ENCODE data around the gene TJP2.

DNA sequence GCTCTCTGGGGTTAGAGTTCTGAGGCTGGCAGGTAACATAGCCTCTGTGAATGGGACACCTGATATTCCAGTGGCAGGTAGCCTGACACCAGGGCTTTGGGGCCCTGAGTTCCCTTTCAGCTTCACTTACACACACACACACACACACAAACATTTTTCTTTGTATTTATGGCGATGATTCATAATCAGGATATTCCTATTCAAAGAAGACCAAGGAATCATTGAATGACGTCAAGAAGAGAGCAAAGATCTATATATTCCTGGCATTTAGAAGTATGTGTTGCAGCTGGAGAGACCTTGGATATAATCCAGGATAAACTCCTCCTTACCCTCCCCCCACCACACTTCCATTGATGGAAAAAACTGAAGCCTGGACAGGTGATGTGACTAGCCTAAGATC, 143.0 kb downstream of the TJP2 start:
- TF ChIP-seq, protein P1, sequence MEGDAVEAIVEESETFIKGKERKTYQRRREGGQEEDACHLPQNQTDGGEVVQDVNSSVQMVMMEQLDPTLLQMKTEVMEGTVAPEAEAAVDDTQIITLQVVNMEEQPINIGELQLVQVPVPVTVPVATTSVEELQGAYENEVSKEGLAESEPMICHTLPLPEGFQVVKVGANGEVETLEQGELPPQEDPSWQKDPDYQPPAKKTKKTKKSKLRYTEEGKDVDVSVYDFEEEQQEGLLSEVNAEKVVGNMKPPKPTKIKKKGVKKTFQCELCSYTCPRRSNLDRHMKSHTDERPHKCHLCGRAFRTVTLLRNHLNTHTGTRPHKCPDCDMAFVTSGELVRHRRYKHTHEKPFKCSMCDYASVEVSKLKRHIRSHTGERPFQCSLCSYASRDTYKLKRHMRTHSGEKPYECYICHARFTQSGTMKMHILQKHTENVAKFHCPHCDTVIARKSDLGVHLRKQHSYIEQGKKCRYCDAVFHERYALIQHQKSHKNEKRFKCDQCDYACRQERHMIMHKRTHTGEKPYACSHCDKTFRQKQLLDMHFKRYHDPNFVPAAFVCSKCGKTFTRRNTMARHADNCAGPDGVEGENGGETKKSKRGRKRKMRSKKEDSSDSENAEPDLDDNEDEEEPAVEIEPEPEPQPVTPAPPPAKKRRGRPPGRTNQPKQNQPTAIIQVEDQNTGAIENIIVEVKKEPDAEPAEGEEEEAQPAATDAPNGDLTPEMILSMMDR (conservative IDR thresholded peaks at IDR 0.05; ENCODE audit: low read depth, low read length): no peak
- TF ChIP-seq EZH2phosphoT487 (IDR thresholded peaks at IDR 0.05; ENCODE audit: borderline replicate concordance, low read length) (no peak), EZH2 (IDR thresholded peaks at IDR 0.05; ENCODE audit: low read length, unreplicated experiment) (no peak)

Measured in PC-3 (cell line).